Measurements from ENCODE around the gene OR8G5. TPM values are rescaled to one million over a fixed set of nuclear protein-coding genes. Genes with fewer than 3 reads are reported as not detected.
"Not testable (repeated sequence)": the region's sequence is repeated elsewhere in the genome, so short reads cannot be mapped to it uniquely, and the experiment has no call there.

Gene OR8G5, protein sequence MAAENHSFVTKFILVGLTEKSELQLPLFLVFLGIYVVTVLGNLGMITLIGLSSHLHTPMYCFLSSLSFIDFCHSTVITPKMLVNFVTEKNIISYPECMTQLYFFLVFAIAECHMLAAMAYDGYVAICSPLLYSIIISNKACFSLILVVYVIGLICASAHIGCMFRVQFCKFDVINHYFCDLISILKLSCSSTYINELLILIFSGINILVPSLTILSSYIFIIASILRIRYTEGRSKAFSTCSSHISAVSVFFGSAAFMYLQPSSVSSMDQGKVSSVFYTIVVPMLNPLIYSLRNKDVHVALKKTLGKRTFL
- total RNA-seq = not detected in 2 replicates

DNA sequence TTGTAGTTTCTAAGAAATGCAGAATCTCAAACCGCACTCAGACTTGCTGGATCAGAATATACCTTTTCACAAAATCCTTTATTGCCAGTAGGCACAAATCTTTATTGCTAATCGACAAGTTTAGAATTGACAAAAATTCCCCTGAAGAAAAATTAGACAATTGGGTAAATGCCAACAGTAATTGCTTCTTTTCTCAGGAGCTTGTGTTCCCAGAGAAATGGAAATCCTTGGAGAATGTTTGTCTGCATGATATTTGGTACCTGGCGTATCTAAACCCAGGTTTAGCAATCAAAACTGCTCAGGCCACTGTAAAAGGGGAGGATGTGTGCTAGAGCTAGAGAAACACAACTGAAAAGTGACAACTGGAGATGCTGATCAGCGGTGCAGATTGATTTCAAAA lies at the start of gene OR8G5:
OR8G5 (plus strand) TSS at position 301 of the 400 bp plus-strand sequence. CDS start 8,556 bp downstream, outside the sequence.
- no peak for DNase-seq (ENCODE audit: low read depth in 2 of 2)

DNA sequence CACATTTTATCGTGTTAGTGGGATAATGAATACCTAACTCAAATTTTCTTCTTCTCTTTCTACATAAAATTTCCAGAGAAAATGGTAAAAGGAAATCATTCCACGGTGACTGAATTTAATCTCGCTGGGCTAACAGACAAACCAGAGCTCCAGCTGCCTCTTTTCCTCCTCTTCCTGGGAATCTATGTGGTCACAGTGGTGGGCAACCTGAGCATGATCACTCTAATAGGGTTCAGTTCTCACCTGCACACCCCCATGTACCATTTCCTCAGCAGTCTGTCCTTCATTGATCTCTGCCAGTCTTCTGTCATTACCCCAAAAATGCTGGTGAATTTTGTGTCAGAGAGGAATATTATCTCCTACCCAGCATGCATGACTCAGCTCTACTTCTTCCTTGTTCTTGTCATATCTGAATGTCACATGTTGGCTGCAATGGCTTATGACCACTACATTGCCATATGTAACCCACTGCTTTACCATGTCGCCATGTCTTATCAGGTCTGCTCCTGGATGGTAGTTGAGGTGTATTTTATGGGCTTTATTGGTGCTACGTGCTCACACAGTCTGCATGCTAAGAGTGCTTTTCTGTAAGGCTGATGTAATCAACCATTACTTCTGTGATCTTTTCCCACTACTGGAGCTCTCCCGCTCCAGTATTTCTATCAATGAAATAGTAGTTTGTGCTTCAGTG lies 48.9 kb upstream of the OR8G5 start:
- DNase-seq (ENCODE audit: low read depth in 2 of 2) = no peak

DNA sequence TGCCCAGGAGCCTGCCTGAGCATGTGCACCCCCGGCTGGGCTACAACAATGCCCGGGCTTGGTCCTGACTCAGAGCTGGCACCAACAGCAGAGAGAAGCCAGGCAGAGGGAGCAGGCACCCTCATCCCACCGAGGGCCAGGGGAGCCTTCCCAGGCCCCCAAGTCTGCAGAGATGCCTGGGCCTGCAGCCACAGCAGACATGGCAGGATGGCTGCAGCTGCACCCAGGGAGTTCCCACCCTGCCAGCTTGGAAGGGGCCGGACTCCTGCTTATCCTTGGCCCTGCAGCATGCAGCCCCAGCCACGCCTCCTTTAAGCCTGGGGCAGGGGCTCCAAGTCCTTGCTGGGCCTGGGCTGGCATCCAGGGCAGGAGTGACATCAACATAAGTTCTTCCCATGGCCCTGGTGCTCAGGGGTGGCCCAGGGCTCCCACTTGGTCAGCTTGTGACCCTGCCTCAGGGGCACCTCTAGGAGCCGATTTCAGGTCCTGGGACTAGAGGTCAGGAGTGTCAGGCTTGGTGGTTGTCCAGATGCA lies 46.3 kb upstream of the OR8G5 start:
- DNase-seq (ENCODE audit: low read depth in 2 of 2) = no peak

DNA sequence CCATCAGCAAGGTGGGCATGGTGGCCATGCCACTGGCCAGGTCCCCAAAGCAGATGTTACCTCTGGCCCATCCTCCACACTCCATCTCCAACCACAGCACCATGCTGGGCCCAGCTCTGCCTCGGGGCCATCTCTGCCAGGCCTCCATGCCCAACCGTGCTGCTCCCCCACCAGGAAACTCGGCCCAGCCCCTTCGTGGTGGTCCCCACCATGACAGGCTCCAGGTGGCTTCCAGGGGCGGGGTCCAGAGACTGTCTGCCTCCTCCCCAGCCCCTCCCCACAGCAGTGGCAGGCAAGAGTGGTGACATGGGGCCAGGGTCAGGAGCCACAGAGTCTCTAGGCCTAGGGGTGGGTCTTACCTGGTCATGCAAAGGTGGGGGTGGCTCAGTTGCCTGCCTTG lies 45.8 kb upstream of the OR8G5 start:
- no peak for DNase-seq (ENCODE audit: low read depth in 2 of 2)

DNA sequence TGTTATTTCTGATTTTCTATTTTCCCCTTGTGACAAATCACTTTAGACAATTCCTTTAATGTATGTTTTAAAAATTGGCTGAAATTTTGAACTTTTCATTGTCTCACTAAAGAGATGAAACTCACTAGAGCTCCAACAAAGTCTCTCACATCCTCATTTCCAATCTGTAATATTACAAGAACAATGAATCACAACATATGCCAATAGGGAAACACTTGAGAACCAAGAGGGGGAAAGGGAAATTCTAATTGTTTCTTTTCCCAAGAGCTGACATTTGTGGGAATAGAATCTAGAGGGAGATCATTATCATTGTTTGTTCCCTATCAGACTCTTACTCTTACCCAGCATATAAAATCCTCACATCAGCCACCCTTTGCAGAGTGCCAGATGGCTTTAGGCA lies 44.9 kb upstream of the OR8G5 start:
- no peak for DNase-seq (ENCODE audit: low read depth in 2 of 2)

DNA sequence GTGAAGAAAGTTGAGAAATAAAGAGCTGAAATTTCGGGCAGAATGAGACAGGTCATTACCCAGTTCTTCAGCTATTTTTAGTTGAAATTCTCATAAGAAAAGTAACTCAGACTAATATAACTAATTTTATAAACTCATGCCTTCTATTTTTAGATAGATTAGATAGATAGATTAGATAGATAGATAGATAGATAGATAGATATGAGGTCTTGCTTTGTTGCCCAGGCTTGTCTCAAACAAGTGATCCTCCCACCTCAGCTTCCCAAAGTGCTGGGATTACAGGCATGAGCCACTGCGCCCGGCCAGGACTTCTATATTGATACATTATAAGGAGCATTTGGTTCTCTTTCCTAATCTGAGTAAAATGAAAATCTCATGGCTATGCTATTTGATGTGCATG lies 42.1 kb upstream of the OR8G5 start:
- no peak for DNase-seq (ENCODE audit: low read depth in 2 of 2)

DNA sequence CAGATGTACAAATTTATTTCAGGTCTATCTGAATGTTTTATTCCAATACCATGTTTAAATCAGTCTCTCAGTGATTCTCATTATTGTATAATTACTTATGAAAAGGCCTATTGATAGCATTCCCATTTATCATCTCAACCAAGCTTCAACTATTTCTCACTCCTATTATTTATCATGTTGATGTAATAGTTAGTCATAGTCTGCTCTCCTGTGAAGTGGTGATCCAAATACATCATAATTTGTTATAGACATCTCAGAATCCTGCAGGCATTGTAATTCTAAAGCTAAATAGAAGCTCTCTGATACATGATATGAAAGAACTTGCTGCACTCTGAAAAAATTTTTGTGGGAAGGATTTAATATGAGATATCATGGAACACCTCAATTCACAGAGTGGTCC lies 37.0 kb upstream of the OR8G5 start:
- DNase-seq (ENCODE audit: low read depth in 2 of 2) = no peak

DNA sequence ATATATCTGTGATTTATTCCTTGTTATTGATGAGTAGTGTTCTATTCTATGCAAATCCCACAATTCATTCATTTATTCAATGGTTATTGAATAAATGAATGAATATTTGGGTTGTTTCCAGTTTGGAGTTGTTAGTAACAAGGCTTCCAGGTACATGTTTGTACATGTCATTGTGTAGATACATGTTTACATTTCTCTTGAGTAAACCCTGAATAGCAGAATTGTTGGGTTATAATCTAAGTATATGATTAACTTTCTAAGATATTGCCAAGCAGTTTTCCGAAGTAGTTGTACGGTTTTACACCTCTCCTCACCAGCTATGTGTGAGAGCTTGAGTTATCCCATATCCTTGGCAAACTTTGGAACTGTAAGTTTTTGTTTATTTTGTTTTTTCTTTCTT lies 33.8 kb upstream of the OR8G5 start:
- no peak for DNase-seq (ENCODE audit: low read depth in 2 of 2)

DNA sequence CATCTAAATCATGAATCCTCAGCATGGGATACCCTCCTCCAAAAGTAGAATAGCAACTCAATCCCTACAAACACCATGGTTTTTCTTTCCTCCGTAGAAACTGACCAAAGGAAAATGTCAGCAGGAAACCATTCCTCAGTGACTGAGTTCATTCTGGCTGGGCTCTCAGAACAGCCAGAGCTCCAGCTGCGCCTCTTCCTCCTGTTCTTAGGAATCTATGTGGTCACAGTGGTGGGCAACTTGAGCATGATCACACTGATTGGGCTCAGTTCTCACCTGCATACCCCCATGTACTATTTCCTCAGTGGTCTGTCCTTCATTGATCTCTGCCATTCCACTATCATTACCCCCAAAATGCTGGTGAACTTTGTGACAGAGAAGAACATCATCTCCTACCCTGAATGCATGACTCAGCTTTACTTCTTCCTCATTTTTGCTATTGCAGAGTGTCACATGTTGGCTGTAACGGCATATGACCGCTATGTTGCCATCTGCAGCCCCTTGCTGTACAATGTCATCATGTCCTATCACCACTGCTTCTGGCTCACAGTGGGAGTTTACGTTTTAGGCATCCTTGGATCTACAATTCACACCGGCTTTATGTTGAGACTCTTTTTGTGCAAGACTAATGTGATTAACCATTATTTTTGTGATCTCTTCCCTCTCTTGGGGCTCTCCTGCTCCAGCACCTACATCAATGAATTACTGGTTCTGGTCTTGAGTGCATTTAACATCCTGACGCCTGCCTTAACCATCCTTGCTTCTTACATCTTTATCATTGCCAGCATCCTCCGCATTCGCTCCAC lies 31.4 kb upstream of the OR8G5 start:
- DNase-seq (ENCODE audit: low read depth in 2 of 2) = not testable (repeated sequence)

DNA sequence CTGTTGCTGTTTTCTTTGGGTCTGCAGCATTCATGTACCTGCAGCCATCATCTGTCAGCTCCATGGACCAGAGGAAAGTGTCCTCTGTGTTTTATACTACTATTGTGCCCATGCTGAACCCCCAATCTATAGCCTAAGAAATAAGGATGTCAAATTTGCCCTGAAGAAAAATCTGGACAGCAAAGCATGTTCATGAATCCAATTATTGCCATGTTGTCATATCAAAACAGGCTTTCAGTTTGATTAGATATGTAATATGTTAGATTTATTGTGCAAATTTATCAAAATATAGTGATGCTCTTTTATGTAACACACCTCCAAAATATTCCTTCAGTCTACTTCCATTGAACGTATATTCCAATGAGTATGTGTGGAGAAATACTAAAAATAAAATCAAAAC lies 30.7 kb upstream of the OR8G5 start:
- no peak for DNase-seq (ENCODE audit: low read depth in 2 of 2)

DNA sequence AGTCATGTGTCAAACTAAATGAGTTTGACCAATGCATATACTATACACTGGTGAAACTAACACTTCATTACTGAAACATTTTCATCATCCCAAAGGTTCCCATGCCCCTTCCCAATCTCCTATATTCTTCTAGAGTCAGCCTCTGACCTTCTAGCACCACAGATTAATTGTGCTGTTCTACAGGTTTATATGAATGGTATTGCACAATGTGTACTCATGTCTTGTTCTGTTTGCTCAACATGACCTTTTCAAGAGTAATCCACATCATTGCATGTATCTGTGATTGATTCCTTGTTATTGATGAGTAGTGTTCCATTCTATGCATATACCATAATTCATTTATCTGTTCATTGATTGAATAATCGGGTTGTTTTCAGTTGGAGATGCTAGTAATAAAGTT lies 22.8 kb upstream of the OR8G5 start:
- no peak for DNase-seq (ENCODE audit: low read depth in 2 of 2)

DNA sequence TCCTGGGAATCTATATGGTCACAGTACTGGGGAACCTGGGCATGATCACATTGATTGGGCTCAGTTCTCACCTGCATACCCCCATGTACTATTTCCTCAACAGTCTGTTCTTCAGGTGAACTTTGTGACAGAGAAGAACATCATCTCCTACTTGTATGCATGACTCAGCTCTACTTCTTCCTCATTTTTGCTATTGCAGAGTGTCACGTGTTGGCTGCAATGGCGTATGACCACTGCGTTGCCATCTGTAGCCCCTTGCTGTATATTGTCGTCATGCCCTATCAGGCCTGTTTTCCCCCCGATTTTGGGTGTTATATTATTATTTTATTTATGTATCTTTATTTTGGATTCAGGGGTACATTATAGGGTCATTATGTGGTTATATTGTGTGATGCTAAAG lies 17.7 kb upstream of the OR8G5 start:
- DNase-seq (ENCODE audit: low read depth in 2 of 2) = no peak

DNA sequence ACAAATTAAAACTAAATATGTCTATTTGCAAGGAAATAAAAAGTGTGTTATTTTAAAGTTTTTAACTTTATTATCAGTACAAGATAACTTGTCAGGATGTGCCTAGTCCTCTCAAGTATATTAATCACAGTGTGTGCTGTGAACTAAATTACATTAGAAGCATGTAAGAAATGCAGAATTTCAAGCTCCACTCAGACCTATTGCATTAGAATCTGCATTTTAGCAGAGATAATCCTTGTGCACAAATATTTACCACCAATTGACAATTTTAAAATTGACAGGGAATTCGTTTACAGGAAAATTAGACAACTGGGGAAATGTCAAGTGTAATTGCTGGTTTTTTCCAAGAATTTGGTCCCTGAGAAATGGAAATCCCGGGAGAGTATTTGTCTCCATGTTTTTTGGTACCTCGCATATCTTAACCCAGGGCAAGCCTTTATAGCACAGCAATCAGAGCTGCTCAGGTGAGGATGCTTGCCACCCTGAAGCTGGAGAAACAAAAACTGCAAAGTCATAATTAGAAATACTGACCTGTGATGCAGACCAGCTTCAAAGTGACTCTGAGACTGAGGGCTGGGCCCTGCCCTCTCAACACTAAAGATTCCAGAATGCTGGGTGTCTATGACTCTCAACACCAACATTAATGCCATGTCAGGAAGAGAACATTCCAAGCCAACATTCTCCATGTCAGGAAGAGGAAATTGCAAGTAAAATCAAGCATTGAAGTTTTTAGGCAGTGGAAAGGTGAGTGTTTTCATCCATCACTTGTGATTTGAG lies 15.4 kb upstream of the OR8G5 start, which contains the start of gene OR8G1:
OR8G1 (plus strand) TSS at position 475 of the 777 bp plus-strand sequence. CDS start 8,581 bp downstream, outside the sequence.
- DNase-seq (ENCODE audit: low read depth in 2 of 2) = no peak

DNA sequence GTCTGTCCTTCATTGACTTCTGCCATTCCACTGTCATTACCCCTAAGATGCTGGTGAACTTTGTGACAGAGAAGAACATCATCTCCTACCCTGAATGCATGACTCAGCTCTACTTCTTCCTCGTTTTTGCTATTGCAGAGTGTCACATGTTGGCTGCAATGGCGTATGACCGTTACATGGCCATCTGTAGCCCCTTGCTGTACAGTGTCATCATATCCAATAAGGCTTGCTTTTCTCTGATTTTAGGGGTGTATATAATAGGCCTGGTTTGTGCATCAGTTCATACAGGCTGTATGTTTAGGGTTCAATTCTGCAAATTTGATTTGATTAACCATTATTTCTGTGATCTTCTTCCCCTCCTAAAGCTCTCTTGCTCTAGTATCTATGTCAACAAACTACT lies 6.3 kb upstream of the OR8G5 start:
- DNase-seq (ENCODE audit: low read depth in 2 of 2) = not testable (repeated sequence)

DNA sequence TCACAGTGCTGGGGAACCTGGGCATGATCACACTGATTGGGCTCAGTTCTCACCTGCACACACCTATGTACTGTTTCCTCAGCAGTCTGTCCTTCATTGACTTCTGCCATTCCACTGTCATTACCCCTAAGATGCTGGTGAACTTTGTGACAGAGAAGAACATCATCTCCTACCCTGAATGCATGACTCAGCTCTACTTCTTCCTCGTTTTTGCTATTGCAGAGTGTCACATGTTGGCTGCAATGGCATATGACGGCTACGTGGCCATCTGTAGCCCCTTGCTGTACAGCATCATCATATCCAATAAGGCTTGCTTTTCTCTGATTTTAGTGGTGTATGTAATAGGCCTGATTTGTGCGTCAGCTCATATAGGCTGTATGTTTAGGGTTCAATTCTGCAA lies 8.9 kb downstream of the OR8G5 start:
- DNase-seq (ENCODE audit: low read depth in 2 of 2) = not testable (repeated sequence)

DNA sequence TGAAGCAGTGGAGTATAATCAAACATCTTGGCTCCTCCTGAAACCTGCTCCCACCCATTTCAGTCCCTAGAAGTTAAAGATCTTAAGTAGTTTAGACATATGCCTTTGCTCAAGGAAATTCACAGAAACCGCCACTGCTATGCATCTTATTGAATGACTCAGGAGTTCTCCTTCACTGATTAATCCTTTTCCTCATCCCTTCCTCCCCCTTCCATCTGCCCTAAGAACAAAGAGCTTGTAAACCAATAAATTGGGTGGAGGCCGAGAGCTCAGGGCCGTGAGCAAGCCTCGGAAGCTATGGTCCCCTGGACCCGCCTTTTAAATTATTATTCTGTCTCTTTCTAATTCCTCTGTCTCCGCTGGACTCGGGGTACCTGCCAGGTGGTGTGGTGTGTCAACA lies 14.7 kb downstream of the OR8G5 start:
- peak in 1 of 2 donors; percentile 16 for DNase-seq (ENCODE audit: low read depth in 2 of 2)

DNA sequence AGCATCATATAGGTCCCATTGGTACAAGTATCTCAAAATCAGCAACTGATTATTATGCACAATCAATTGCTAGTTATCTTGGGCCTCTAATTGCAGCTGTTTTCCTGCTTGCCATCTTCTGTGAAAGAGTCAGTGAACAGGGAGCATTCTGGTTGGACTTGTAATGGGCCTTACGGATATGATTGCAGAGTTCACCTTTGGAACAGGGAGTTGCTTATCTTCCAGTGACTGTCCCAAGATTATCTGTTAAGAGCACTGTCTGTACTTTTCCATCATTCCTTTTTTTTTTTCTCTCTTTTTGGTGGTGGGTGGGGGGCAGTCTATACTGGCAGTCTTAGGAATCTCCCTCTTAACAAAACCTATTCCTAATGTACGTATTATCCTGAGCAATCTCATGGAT lies 17.8 kb downstream of the OR8G5 start:
- no peak for DNase-seq (ENCODE audit: low read depth in 2 of 2)

DNA sequence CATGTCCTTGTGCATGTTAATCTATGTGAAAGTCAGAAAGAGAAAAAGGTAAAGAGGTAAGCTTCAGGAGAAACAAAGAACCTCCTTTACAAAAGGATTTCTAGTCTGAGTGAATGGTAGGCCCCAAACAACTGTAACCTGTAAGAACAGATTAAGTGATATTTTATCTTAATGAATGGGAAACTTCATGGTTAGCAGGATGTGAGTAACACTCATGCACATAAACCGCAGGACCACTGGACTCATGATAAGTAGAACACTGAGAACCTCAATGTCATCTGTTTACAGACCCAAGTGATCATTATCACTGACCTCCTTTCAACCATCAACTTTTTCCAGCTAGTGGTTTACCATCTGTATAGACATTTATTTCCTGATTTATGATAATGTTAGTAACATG lies 19.9 kb downstream of the OR8G5 start:
- DNase-seq (ENCODE audit: low read depth in 2 of 2) = peak in 1 of 2 donors; percentile 97

DNA sequence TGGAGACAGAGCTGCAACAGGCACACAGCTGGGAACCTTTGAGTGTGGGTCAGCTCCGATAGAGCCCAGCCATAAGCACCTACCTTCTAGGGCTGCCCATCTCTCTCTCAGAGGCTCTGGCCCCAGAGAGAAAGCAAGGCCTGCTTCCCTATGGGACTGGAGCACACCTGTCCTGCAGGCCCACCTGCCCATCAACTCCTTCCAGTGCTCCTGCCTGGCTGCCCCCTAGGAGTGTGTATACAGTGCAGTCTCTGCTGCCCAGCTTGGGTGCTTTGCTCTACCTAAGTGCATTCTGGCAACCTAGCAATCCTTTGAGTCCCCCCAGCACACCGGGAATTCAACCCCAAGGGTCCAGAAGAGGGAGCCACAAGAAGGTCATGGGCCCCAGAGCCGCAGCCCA lies 21.0 kb downstream of the OR8G5 start:
- DNase-seq (ENCODE audit: low read depth in 2 of 2) = no peak

DNA sequence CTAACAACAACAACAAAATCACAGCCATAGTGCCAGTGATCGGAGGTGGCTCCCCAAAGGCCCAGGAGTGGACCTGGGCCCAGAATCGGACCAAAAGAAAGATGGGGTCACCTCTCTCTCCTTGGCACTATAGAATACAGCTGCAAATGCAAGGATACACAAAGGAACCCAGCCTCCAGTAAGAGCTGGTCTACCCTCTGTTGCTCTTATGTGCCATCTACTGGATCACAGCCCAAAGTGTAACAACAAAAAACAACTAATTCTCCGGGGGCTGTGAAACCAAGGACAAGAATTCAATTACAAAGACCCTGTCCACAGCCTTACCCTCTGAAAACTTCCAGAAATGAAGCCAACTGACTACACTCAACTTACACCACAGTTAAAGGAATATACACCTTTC lies 21.6 kb downstream of the OR8G5 start:
- DNase-seq (ENCODE audit: low read depth in 2 of 2) = peak in 1 of 2 donors; percentile 41

DNA sequence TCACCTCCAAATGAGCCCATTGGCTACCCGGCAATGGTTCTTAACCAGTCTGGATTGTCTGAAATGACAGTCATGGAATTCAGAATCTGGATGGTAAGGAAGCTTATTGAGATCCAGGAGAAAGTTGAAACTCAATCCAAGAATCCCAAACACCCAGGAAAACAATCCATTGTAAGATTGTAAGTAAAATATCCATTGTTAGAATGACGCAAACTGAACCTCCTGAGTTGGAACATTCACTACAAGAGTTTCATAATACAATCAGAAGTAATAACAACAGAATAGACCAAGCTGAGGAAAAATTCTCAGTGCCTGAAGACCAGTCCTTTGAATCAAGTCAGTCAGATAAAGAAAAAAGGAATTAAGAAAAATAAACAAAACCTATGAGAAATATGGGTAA lies 22.1 kb downstream of the OR8G5 start:
- DNase-seq (ENCODE audit: low read depth in 2 of 2) = no peak

Data from lung microvascular endothelial cell (primary cell).